ENCODE results near the gene TTLL8.

Gene TTLL8

DNA sequence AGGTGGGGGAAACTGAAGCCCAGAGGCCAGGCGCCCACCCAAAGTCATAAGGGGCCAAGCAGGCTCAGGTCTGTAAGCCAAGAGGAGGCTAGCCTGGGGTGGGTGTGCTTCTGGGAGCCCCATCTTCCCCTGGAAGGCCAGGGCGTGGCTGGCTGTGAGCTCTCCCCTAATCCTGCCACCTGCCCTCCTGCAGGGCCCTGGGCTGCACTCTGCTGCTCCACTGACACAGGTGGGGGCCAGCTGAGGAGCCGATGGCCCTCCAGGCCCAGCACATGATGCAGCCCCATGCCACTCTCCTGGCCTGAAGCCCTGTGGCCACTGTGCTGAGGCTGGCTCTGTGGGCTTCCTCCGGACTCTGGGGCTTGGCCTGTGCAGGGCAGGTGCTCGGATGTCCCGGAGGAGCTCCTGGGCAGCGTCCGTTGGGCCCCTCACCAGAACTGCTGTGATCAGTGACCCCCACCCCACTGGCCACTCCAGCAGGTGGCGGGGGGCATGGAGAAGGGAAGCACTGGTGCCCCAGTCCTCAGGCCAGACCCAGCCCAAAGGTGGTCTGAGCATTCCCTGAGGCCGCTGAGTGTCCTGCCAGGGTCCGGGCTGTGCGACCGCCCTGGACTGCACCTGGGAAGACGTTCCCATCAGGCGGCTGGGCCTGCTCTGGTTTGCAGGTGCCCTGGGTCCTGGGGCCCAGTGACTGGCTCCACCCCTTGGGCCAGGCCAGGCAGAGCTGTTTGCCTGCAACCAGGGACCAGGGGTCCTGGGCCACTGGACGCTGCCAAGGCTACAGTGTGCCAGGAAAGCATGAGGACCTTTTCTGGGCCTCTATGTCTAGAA, 89.1 kb downstream of the TTLL8 start:
- peak overlapping the region; percentile 42 for H3K27ac Mint-ChIP-seq
- H3K4me1 Mint-ChIP-seq (ENCODE audit: low read depth): peaks cover 7% of the 10 kb centered on the region
- no peaks in the 10 kb centered on the region for H3K27me3 Mint-ChIP-seq (ENCODE audit: low read depth)
- H3K9me3 Mint-ChIP-seq: no peaks in the 10 kb centered on the region
- H3K36me3 Mint-ChIP-seq (ENCODE audit: low read depth): peaks cover 5% of the 10 kb centered on the region
- DNase-seq (ENCODE audit: low spot score): no peak
- no peak overlapping the region for H3K4me3 Mint-ChIP-seq

Measured in T-helper 2 cell treated with Interferon-gamma antibody and Interleukin-4, amounts not matched to agents 5 μg/mL and 100 μg/mL, for 36 hours (primary cell).